HepG2 (cell line): ENCODE measurements around the gene NELL2. TPM values are rescaled to one million over a fixed set of nuclear protein-coding genes. Genes with fewer than 3 reads are reported as not detected.

Source experiments
- ATAC-seq: fragments of 200-7000 bp; cut with Tn5 transposase; 3 replicates; pipeline ENCODE4 v1.9.1; 2020; ENCODE audit warnings: mild to moderate bottlenecking, moderate library complexity
- BruUV-seq: library from RNA; stranded (reverse); fragments of 400-500 nt; replicated peaks from 2 replicates; lab custom pipeline; 2021; lab: Mats Ljungman, UMichigan
- CTCF ChIA-PET: fragments of 300-600 bp; formaldehyde crosslinking; extraction: SDS; loops from one replicate; lab custom pipeline; 2021; ENCODE audit warnings: low total read pairs, inconsistent platforms, low intra/inter-chr PET ratio; lab: Yijun Ruan, JAX
- POLR2A ChIA-PET: fragments of 350-600 bp; sonication (Branson Sonifier 250); formaldehyde crosslinking; loops from one replicate; lab custom pipeline; 2020; ENCODE audit warnings: antibody characterized with exemption, inconsistent platforms; lab: Yijun Ruan, JAX
- DNase-seq: peaks from one replicate; pipeline ENCODE4 v3.0.0-alpha.2; 2015; ENCODE audit warnings: low spot score
- FAIRE-seq: peaks from 3 replicates; lab custom pipeline; 2011; peaks lifted over from hg19 to GRCh38; lab: Jason Lieb, UNC
- H2AFZ ChIP-seq: one replicate; pipeline ENCODE4 v1.6.1; 2011; ENCODE audit warnings: low read length, inconsistent platforms
- H3K27ac ChIP-seq: fragments of 300-600 bp; 3 replicates; pipeline ENCODE4 v1.8.0; 2011; ENCODE audit warnings: mixed run types, mild to moderate bottlenecking, mixed read lengths, low read length, inconsistent platforms; ENCODE audit not compliant: insufficient read depth; ENCODE audit errors: extremely low read length
- H3K27me3 ChIP-seq, 2 experiments: fragments of 200-600 bp in 1 of 2; 2 replicates in 1 of 2; 3 replicates in 1 of 2; pipeline versions ENCODE4 v1.6.0 to v1.8.0; 2011; ENCODE audit warnings: low read length in 2 of 2, mild to moderate bottlenecking in 2 of 2, moderate library complexity in 2 of 2, inconsistent platforms in 1 of 2; ENCODE audit not compliant: insufficient read depth in 2 of 2, control insufficient read depth in 1 of 2
- H3K36me3 ChIP-seq, 2 experiments: fragments of 200-600 bp in 1 of 2; replicated peaks in 1 of 2; 2 replicates in 1 of 2; 3 replicates in 1 of 2; pipeline versions ENCODE4 v1.5.1 to v1.8.0; 2011; ENCODE audit warnings: low read length in 2 of 2, inconsistent platforms in 1 of 2; ENCODE audit not compliant: insufficient read depth in 2 of 2, control insufficient read depth in 1 of 2
- H3K4me1 ChIP-seq: 2 replicates; pipeline ENCODE4 v1.5.1; 2012; ENCODE audit warnings: low read length, inconsistent platforms; ENCODE audit not compliant: insufficient read depth
- H3K4me2 ChIP-seq: 2 replicates; pipeline ENCODE4 v1.6.0; 2011; ENCODE audit warnings: low read depth, low read length, inconsistent platforms
- H3K4me3 ChIP-seq, 3 experiments: fragments of 200-600 bp in 1 of 3; sonication (generic), shearing (Covaris generic) in 1 of 3; replicated peaks in 1 of 3; 2 replicates each; pipeline ENCODE4 v1.5.1; 2011 to 2016; ENCODE audit warnings: low read length in 3 of 3, inconsistent platforms in 2 of 3, low read depth in 2 of 3, mild to moderate bottlenecking in 2 of 3, control low read depth in 1 of 3, mixed read lengths in 1 of 3; ENCODE audit not compliant: insufficient read depth in 1 of 3
- H3K79me2 ChIP-seq: one replicate; pipeline ENCODE4 v1.6.1; 2011; ENCODE audit warnings: low read length, inconsistent platforms; ENCODE audit not compliant: insufficient read depth
- H3K9ac ChIP-seq: 2 replicates; pipeline ENCODE4 v1.6.0; 2011; ENCODE audit warnings: mild to moderate bottlenecking, low read depth, low read length, inconsistent platforms; ENCODE audit not compliant: insufficient read depth
- H3K9me3 ChIP-seq: 2 replicates; pipeline ENCODE4 v1.5.1; 2012; ENCODE audit warnings: mild to moderate bottlenecking, low read length
- H4K20me1 ChIP-seq: 2 replicates; pipeline ENCODE4 v1.6.0; 2011; ENCODE audit warnings: inconsistent platforms, mild to moderate bottlenecking, low read length, moderate library complexity; ENCODE audit not compliant: insufficient read depth
- ADNP ChIP-seq: sonication (generic); formaldehyde crosslinking; IDR thresholded peaks from 2 replicates; pipeline ENCODE4 v1.4.0; 2020; ENCODE audit warnings: missing genetic modification reagents
- AKNA ChIP-seq: sonication (generic); formaldehyde crosslinking; IDR thresholded peaks from 2 replicates; pipeline ENCODE4 v1.4.0; 2020; ENCODE audit warnings: missing genetic modification reagents, borderline replicate concordance
- FOXJ3 ChIP-seq: sonication (generic); formaldehyde crosslinking; IDR thresholded peaks from 2 replicates; pipeline ENCODE4 v1.4.0; 2020; ENCODE audit warnings: missing genetic modification reagents, mild to moderate bottlenecking, borderline replicate concordance
- MAFK ChIP-seq, 2 experiments: IDR thresholded peaks in 1 of 2; conservative IDR thresholded peaks in 1 of 2; 2 replicates each; pipeline ENCODE4 v1.6.1; 2011; ENCODE audit warnings: improper control_type of control experiment in 2 of 2, low read length in 2 of 2
- MTERF4 ChIP-seq: sonication (generic); formaldehyde crosslinking; IDR thresholded peaks from 2 replicates; pipeline ENCODE4 v1.8.0; 2023; ENCODE audit warnings: mild to moderate bottlenecking, missing genetic modification reagents
- NFE2L2 ChIP-seq: fragments of 150-350 bp; IDR thresholded peaks from 2 replicates; pipeline ENCODE4 v1.6.1; 2014; ENCODE audit warnings: low read length
- SMAD3 ChIP-seq: sonication (generic); formaldehyde crosslinking; IDR thresholded peaks from 2 replicates; pipeline ENCODE4 v1.4.0; 2020; ENCODE audit warnings: missing genetic modification reagents
- THAP11 ChIP-seq: IDR thresholded peaks from 2 replicates; pipeline ENCODE4 v1.6.1; 2016; ENCODE audit warnings: missing biosample characterization, missing genetic modification reagents
- ZKSCAN8 ChIP-seq: IDR thresholded peaks from 2 replicates; pipeline ENCODE4 v1.6.1; 2016; ENCODE audit warnings: borderline replicate concordance, missing genetic modification reagents, missing compliant biosample characterization
- ZNF224 ChIP-seq: sonication (generic); formaldehyde crosslinking; IDR thresholded peaks from 2 replicates; pipeline ENCODE4 v1.5.0; 2020; ENCODE audit warnings: mild to moderate bottlenecking, missing genetic modification reagents
- ZNF790 ChIP-seq: sonication (generic); formaldehyde crosslinking; IDR thresholded peaks from 2 replicates; pipeline ENCODE4 v1.8.0; 2022; ENCODE audit warnings: missing genetic modification reagents, mild to moderate bottlenecking, borderline replicate concordance
- ZNF83 ChIP-seq: sonication (generic); formaldehyde crosslinking; IDR thresholded peaks from 2 replicates; pipeline ENCODE4 v1.4.0; 2020; ENCODE audit warnings: missing genetic modification reagents, mild to moderate bottlenecking, borderline replicate concordance
- ZNF841 ChIP-seq: sonication (generic); formaldehyde crosslinking; IDR thresholded peaks from 2 replicates; pipeline ENCODE4 v1.8.1; 2023; ENCODE audit warnings: missing genetic modification reagents, borderline replicate concordance
- WGBS: methylation state at CpG from one replicate; pipeline ENCODE4 v1.1.6; 2017; ENCODE audit warnings: low lambda C conversion rate; 5-methylcytosine and 5-hydroxymethylcytosine counted together
- in situ Hi-C: cut with HindIII; loops from 2 replicates; pipeline ENCODE4 v1.10.0; 2017; ENCODE audit warnings: low pct_unique_long_range_greater_than_20kb; ENCODE audit not compliant: extremely low pct_ligation_motif_present
- intact Hi-C: fragments of 100-400 bp; cut with micrococcal nuclease; formaldehyde crosslinking; loops from one replicate; pipeline ENCODE4 v1.10.0; 2022; ENCODE audit not compliant: unreplicated experiment
- polyA plus RNA-seq, 8 experiments: library from polyadenylated mRNA; depleted of rRNA in 3 of 8; stranded (reverse) in 7 of 8; unstranded in 1 of 8; fragments of >200 nt; fragmentation: Illumina TruSeq in 4 of 8; extraction: Trizol in 4 of 8; gene quantifications; 2 replicates each; pipeline versions ENCODE4 v1.2.1 to v1.2.3, GENCODE V29; 2011 to 2016; ENCODE audit warnings: low read depth in 4 of 8, missing spikeins in 1 of 8, mixed read lengths in 1 of 8; ENCODE audit not compliant: insufficient read depth in 1 of 8
- total RNA-seq, 5 experiments: library from RNA; depleted of rRNA; stranded (reverse); fragments of >200 nt; fragmentation: Illumina TruSeq; extraction: Trizol; gene quantifications; 2 replicates each; pipeline ENCODE4 v1.2.3, GENCODE V29; 2016; ENCODE audit warnings: low read depth in 1 of 5

Gene NELL2
- total and polyA plus RNA-seq, 2 of the 13 experiments (the other 11 are each of a cell fraction or from before 2014, with no cell fraction given), result 0.11 TPM; not detected in 1

- Histone ChIP-seq H3K9ac (no peak overlapping the region), H3K4me1 (no peaks in the 10 kb centered on the region), H3K4me2 (no peak overlapping the region), H3K9me3 (no peaks in the 10 kb centered on the region), H3K79me2 (no peaks in the 10 kb centered on the region), H2AFZ (no peak overlapping the region), H3K27me3 (no peaks in the 10 kb centered on the region), H4K20me1 (no peaks in the 10 kb centered on the region), H3K27ac (no peak overlapping the region), H3K36me3 (no peaks in the 10 kb centered on the region), H3K4me3 (no peak overlapping the region)
- intact Hi-C loops, result no loop called here
- ATAC-seq, result no peak
- ChIA-PET POLR2A (no interaction called here), CTCF (no interaction called here)
- in situ Hi-C loops, result no loop called here
- WGBS, result 0% methylated on average over 1 of the region's 1 CpG
- DNase-seq, result no peak
- TF ChIP-seq ZKSCAN8 (no peak), MTERF4 (CRISPR knock-in tag) (no peak), ZNF83 (no peak), THAP11 (CRISPR knock-in tag) (no peak), ZNF790 (CRISPR knock-in tag) (no peak), ADNP (no peak), SMAD3 (CRISPR knock-in tag) (no peak), ZNF224 (CRISPR knock-in tag) (no peak)
- no TSS peak for BruUV-seq
- no peak for FAIRE-seq
Observed at GRCh38 chr12:44507461-44507860, 368.7 kb downstream of the NELL2 start.

GRCh38 chr12:44504799-44505198, 371.3 kb downstream of the NELL2 start:
- in situ Hi-C loops, result no loop called here
- Histone ChIP-seq H3K4me1 (no peaks in the 10 kb centered on the region), H3K36me3 (no peaks in the 10 kb centered on the region), H3K9ac (no peak overlapping the region), H3K4me2 (no peak overlapping the region), H2AFZ (no peak overlapping the region), H3K27me3 (no peaks in the 10 kb centered on the region), H3K9me3 (no peaks in the 10 kb centered on the region), H3K79me2 (no peaks in the 10 kb centered on the region), H3K27ac (no peak overlapping the region), H4K20me1 (no peaks in the 10 kb centered on the region), H3K4me3 (no peak overlapping the region)
- FAIRE-seq (no peak), DNase-seq (no peak), ATAC-seq (no peak)
- no TSS peak for BruUV-seq
- intact Hi-C loops, result no loop called here
- ChIA-PET POLR2A (no interaction called here), CTCF (no interaction called here)
- TF ChIP-seq MAFK (conservative IDR thresholded peaks at IDR 0.05 in 1 of 2, IDR thresholded peaks at IDR 0.05 in 1 of 2; ENCODE audit: low read length in 2 of 2) (peak; percentile 56 to 64), ZNF841 (CRISPR knock-in tag) (no peak), NFE2L2 (0 out of 2 replicates have a peak, but pooled peaks have one; percentile 9), FOXJ3 (CRISPR knock-in tag) (no peak), AKNA (CRISPR knock-in tag) (no peak)
